ENCODE data around the gene RAB11A. TPM values are rescaled to one million over a fixed set of nuclear protein-coding genes. Genes with fewer than 3 reads are reported as not detected.

The RAB11A gene
- total and polyA plus RNA-seq, 2 donors: 118 to 119 TPM

DNA sequence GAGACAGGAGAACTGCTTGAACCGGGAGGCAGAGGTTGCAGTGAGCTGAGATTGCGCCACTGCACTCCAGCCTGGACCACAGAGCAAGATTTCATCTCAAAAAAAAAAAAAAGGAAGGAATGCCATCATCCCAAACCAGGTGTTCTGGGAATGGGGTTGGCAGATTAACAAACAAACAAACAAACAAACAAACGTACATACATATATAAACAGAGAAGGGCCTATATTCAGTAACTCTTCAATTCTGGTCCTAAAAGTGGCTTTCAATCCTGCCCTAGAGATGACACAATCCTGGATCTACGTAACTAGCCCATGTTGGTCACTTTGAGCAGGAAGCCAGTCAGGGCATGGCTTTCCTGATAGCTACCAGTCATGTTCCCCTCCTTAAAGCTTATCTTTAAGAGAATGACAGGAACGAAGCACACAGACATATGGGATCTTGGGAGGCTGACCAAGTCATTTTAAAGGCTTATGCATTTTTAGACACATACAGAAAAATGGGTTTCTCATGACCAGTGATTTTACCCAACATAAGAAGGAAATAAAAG is 29.9 kb upstream of the RAB11A start:
- H3K4me1 ChIP-seq (ENCODE audit: control insufficient read depth in 2 of 2, insufficient read depth in 2 of 2, low read length in 2 of 2): no peaks in the 10 kb centered on the region
- WGBS: 97% methylated on average over 5 of the region's 5 CpGs
- no peak overlapping the region for H3K27ac ChIP-seq (ENCODE audit: low read depth in 1 of 2, low read length in 1 of 2)

GRCh38 chr15:65839985-65840384 is 29.3 kb upstream of the RAB11A start:
- Histone ChIP-seq H3K27me3 (ENCODE audit: control insufficient read depth in 2 of 2, insufficient read depth in 1 of 2, low read length in 1 of 2) (no peaks in the 10 kb centered on the region), H3K9me3 (ENCODE audit: control insufficient read depth in 2 of 2, insufficient read depth in 1 of 2, low read length in 1 of 2) (no peaks in the 10 kb centered on the region), H3K36me3 (ENCODE audit: control insufficient read depth in 2 of 2, insufficient read depth in 2 of 2, low read length in 1 of 2) (no peaks in the 10 kb centered on the region), H3K27ac (ENCODE audit: low read depth in 1 of 2, low read length in 1 of 2) (no peak overlapping the region), H3K4me3 (ENCODE audit: low read length in 2 of 2) (no peak overlapping the region), H3K4me1 (ENCODE audit: control insufficient read depth in 2 of 2, insufficient read depth in 2 of 2, low read length in 2 of 2) (no peaks in the 10 kb centered on the region)
- DNase-seq (ENCODE audit: low read depth in 6 of 9, low spot score in 9 of 9): no peak
- WGBS: 98% methylated on average over 4 of the region's 4 CpGs

More for the DNA sequence above, 29.9 kb upstream of the RAB11A start:
- no peaks in the 10 kb centered on the region for H3K9me3 ChIP-seq (ENCODE audit: control insufficient read depth in 2 of 2, insufficient read depth in 1 of 2, low read length in 1 of 2)
- DNase-seq (ENCODE audit: low read depth in 6 of 9, low spot score in 9 of 9): no peak
- no peak overlapping the region for H3K4me3 ChIP-seq (ENCODE audit: low read length in 2 of 2)
- no peaks in the 10 kb centered on the region for H3K27me3 ChIP-seq (ENCODE audit: control insufficient read depth in 2 of 2, insufficient read depth in 1 of 2, low read length in 1 of 2)
- no peaks in the 10 kb centered on the region for H3K36me3 ChIP-seq (ENCODE audit: control insufficient read depth in 2 of 2, insufficient read depth in 2 of 2, low read length in 1 of 2)

DNA sequence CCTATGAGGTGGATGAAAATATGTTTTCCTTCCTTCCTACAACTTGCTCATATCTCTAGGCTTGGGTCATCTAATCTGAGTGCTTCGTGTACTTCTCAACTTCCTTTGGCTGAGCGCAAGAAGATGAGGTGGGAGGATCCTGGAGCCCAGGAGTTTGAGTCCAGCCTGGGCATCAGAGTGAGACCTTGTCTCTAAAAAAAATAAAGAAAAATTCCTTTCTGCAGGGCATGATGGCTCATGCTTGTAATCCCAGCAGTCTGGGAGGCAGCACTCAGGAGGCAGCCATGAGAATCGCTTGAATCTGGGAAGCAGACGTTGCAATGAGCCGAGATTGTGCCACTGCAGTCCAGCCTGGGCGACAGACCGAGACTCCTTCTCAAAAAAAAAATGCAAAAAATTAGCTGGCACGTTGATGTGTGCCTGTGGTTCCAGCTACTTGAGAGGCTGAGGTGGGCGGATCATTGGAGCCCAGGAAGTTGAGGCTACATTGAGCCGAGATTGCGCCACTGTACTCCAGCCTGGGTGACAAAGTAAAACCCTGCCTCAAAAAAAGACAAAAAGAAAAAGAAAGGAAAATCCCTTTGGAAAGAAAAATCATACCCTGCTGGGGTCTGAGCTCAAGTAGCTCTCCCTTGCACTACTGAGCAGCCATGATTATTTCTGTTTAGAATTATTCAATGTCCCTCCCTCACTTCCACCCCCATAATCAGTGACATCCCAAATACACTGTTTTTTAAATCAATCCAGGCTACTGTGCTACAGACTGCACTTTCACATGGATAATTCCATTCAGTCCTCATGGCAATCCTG is 28.0 kb upstream of the RAB11A start:
- no peak overlapping the region for H3K4me3 ChIP-seq (ENCODE audit: low read length in 2 of 2)
- DNase-seq (ENCODE audit: low read depth in 6 of 9, low spot score in 9 of 9): no peak
- no peaks in the 10 kb centered on the region for H3K9me3 ChIP-seq (ENCODE audit: control insufficient read depth in 2 of 2, insufficient read depth in 1 of 2, low read length in 1 of 2)
- 90% methylated on average over 11 of the region's 11 CpGs for WGBS
- H3K4me1 ChIP-seq (ENCODE audit: control insufficient read depth in 2 of 2, insufficient read depth in 2 of 2, low read length in 2 of 2): no peaks in the 10 kb centered on the region
- H3K36me3 ChIP-seq (ENCODE audit: control insufficient read depth in 2 of 2, insufficient read depth in 2 of 2, low read length in 1 of 2): no peaks in the 10 kb centered on the region
- no peak overlapping the region for H3K27ac ChIP-seq (ENCODE audit: low read depth in 1 of 2, low read length in 1 of 2)
- no peaks in the 10 kb centered on the region for H3K27me3 ChIP-seq (ENCODE audit: control insufficient read depth in 2 of 2, insufficient read depth in 1 of 2, low read length in 1 of 2)

DNA sequence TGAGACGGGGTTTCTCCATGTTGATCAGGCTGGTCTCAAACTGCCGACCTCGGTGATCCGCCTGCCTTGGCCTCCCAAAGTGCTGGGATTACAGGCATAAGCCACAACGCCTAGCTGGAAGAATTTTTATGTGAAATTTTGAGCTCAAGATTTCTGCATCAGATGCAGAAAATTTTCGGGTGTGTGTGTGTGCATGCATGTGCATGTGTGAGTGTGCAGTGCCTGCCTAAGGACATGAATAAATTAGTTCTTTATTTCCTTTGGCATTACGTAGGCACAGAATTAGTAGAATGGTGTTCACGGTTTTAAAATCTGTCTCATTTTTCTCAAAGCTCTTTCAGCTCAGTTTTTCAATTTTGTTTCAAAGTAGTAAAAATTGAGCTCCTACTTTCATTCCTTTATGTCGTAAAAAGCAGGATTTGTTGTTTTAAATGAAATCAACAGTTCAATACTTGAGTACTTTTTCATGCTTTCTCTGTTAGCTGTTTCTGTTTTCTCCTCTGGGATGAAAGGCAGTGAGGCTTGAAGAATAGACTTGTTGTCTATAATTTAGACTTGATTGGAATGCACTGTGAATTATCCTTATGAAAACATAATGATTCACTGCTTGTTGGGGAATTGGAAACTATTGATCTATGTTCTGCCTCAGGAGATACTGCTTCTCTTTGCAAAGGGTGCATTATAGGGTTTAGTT is 23.3 kb upstream of the RAB11A start:
- 96% methylated on average over 9 of the region's 9 CpGs for WGBS
- no peak for DNase-seq (ENCODE audit: low read depth in 6 of 9, low spot score in 9 of 9)
- Histone ChIP-seq H3K4me3 (ENCODE audit: low read length in 2 of 2) (no peak overlapping the region), H3K9me3 (ENCODE audit: control insufficient read depth in 2 of 2, insufficient read depth in 1 of 2, low read length in 1 of 2) (no peaks in the 10 kb centered on the region), H3K27me3 (ENCODE audit: control insufficient read depth in 2 of 2, insufficient read depth in 1 of 2, low read length in 1 of 2) (no peaks in the 10 kb centered on the region), H3K36me3 (ENCODE audit: control insufficient read depth in 2 of 2, insufficient read depth in 2 of 2, low read length in 1 of 2) (no peaks in the 10 kb centered on the region), H3K27ac (ENCODE audit: low read depth in 1 of 2, low read length in 1 of 2) (no peak overlapping the region), H3K4me1 (ENCODE audit: control insufficient read depth in 2 of 2, insufficient read depth in 2 of 2, low read length in 2 of 2) (no peaks in the 10 kb centered on the region)

DNA sequence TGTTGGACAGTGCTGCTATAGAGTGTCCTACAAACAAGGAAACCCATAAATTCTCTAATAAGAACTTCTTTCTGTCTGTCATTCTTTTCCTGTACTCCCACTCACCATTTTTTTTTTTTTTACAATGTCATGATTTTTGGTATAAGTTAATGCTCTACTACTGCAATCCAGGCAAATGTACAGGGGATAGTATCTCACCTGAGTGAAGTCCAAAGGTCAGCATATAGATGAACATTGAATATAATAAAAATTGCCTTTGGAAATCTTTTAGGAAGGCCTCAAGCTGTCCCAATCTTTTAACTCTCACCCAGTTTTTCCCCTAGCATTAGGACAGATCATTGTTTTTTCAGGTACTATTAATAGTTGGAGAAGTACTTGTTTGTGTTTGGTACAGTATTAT is 21.3 kb upstream of the RAB11A start:
- Histone ChIP-seq H3K27me3 (ENCODE audit: control insufficient read depth in 2 of 2, insufficient read depth in 1 of 2, low read length in 1 of 2) (no peaks in the 10 kb centered on the region), H3K4me1 (ENCODE audit: control insufficient read depth in 2 of 2, insufficient read depth in 2 of 2, low read length in 2 of 2) (no peaks in the 10 kb centered on the region), H3K27ac (ENCODE audit: low read depth in 1 of 2, low read length in 1 of 2) (no peak overlapping the region), H3K36me3 (ENCODE audit: control insufficient read depth in 2 of 2, insufficient read depth in 2 of 2, low read length in 1 of 2) (no peaks in the 10 kb centered on the region), H3K9me3 (ENCODE audit: control insufficient read depth in 2 of 2, insufficient read depth in 1 of 2, low read length in 1 of 2) (no peaks in the 10 kb centered on the region), H3K4me3 (ENCODE audit: low read length in 2 of 2) (no peak overlapping the region)
- no peak for DNase-seq (ENCODE audit: low read depth in 6 of 9, low spot score in 9 of 9)

DNA sequence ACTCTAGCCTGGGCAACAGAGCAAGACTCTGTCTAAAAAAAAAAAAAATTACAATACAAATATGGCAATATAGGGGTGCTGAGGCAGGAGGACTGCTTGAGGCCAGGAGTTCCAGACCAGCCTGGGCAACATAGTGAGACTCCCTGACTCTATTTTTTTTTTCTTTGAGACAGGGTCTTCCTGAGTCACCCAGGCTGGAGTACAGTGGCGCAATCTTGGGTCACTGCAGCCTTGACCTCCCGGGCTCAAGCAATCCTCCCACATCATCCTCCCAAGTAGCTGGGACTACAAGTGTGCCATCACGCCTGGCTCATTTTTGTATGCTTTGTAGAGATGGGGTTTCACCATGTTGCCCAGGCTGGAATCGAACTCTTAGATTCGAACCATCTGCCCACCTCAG is 17.3 kb upstream of the RAB11A start:
- Histone ChIP-seq H3K4me1 (ENCODE audit: control insufficient read depth in 2 of 2, insufficient read depth in 2 of 2, low read length in 2 of 2) (no peaks in the 10 kb centered on the region), H3K27me3 (ENCODE audit: control insufficient read depth in 2 of 2, insufficient read depth in 1 of 2, low read length in 1 of 2) (no peaks in the 10 kb centered on the region), H3K9me3 (ENCODE audit: control insufficient read depth in 2 of 2, insufficient read depth in 1 of 2, low read length in 1 of 2) (no peaks in the 10 kb centered on the region), H3K4me3 (ENCODE audit: low read length in 2 of 2) (no peak overlapping the region), H3K27ac (ENCODE audit: low read depth in 1 of 2, low read length in 1 of 2) (no peak overlapping the region), H3K36me3 (ENCODE audit: control insufficient read depth in 2 of 2, insufficient read depth in 2 of 2, low read length in 1 of 2) (no peaks in the 10 kb centered on the region)
- DNase-seq (ENCODE audit: low read depth in 6 of 9, low spot score in 9 of 9): no peak
- WGBS: 99% methylated on average over 5 of the region's 5 CpGs

- Histone ChIP-seq H3K36me3 (ENCODE audit: control insufficient read depth in 2 of 2, insufficient read depth in 2 of 2, low read length in 1 of 2) (no peaks in the 10 kb centered on the region), H3K4me3 (ENCODE audit: low read length in 2 of 2) (no peak overlapping the region), H3K27me3 (ENCODE audit: control insufficient read depth in 2 of 2, insufficient read depth in 1 of 2, low read length in 1 of 2) (no peaks in the 10 kb centered on the region), H3K4me1 (ENCODE audit: control insufficient read depth in 2 of 2, insufficient read depth in 2 of 2, low read length in 2 of 2) (no peaks in the 10 kb centered on the region), H3K27ac (ENCODE audit: low read depth in 1 of 2, low read length in 1 of 2) (no peak overlapping the region), H3K9me3 (ENCODE audit: control insufficient read depth in 2 of 2, insufficient read depth in 1 of 2, low read length in 1 of 2) (no peaks in the 10 kb centered on the region)
- DNase-seq (ENCODE audit: low read depth in 6 of 9, low spot score in 9 of 9): peak in 7 of 9 donors; percentile 62 to 84 (median 68)
- WGBS: 81% methylated on average over 12 of the region's 12 CpGs
Observed at GRCh38 chr15:65856821-65857455, 12.4 kb upstream of the RAB11A start.

DNA sequence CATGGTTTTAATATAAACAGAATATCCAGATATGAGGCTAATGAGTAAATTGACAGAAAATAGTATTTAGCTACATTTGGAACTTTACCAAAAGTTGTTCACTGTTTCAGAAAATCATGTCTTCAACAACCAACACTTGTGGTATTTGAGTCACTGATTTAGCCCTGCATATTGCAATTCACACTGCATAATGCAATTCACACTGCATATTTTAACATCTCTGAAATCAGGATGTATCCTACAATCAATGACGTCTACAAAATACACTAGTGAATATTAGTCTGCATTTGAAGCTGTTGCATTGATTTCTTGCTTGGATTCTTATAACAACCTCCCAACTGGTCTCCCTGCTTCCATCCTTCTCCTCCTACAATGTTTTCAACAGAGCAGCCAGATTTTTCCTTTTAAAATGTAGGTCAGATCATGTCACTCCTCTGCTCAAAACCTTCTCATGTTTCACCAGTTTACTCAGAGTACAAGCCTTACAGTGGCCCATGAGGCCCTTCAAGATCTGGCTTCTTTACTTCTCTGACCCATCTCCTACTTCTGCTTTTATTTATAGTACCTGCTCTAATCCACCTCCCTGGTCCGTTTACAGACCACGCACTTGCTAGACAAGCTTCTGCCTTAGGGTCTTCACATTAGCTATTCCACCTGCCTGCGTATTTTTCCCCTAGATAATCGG is 11.4 kb upstream of the RAB11A start:
- WGBS: 82% methylated on average over 5 of the region's 5 CpGs
- H3K9me3 ChIP-seq (ENCODE audit: control insufficient read depth in 2 of 2, insufficient read depth in 1 of 2, low read length in 1 of 2): no peaks in the 10 kb centered on the region
- DNase-seq (ENCODE audit: low read depth in 6 of 9, low spot score in 9 of 9): no peak
- peaks cover 2 to 3% of the 10 kb centered on the region in 2 donors for H3K4me1 ChIP-seq (ENCODE audit: control insufficient read depth in 2 of 2, insufficient read depth in 2 of 2, low read length in 2 of 2)
- H3K27ac ChIP-seq (ENCODE audit: low read depth in 1 of 2, low read length in 1 of 2): no peak overlapping the region
- no peaks in the 10 kb centered on the region for H3K36me3 ChIP-seq (ENCODE audit: control insufficient read depth in 2 of 2, insufficient read depth in 2 of 2, low read length in 1 of 2)
- H3K4me3 ChIP-seq (ENCODE audit: low read length in 2 of 2): no peak overlapping the region
- no peaks in the 10 kb centered on the region for H3K27me3 ChIP-seq (ENCODE audit: control insufficient read depth in 2 of 2, insufficient read depth in 1 of 2, low read length in 1 of 2)

Data from thymus (tissue), 11 donors.